ENCODE data around the gene DYNLT4. TPM values are rescaled to one million over a fixed set of nuclear protein-coding genes. Genes with fewer than 3 reads are reported as not detected.
"Not testable (repeated sequence)": the region's sequence is repeated elsewhere in the genome, so short reads cannot be mapped to it uniquely, and the experiment has no call there.

The DYNLT4 gene
- total and polyA plus RNA-seq, 2 of the 13 experiments (the other 11 are each of a cell fraction or from before 2014, with no cell fraction given), result 0.77 TPM; not detected in 1

GRCh38 chr1:44817307-44817706, 10.2 kb upstream of the DYNLT4 start (continued):
- TF ChIP-seq ATF3 (CRISPR knock-in tag; IDR thresholded peaks at IDR 0.05), result no peak
- no peak for TF ChIP-seq PCBP2 (optimal IDR thresholded peaks at IDR 0.05; ENCODE audit: low read depth, low read length, poor library complexity, severe bottlenecking)
- no peak for TF ChIP-seq PAX8 (CRISPR knock-in tag; IDR thresholded peaks at IDR 0.05; ENCODE audit: borderline replicate concordance)
- no peak for TF ChIP-seq RAD51 (IDR thresholded peaks at IDR 0.05; ENCODE audit: borderline replicate concordance)
- TF ChIP-seq DMTF1 (CRISPR knock-in tag; IDR thresholded peaks at IDR 0.05), result no peak
- no peak for TF ChIP-seq HMG20A (CRISPR knock-in tag; IDR thresholded peaks at IDR 0.05; ENCODE audit: borderline replicate concordance)
- TF ChIP-seq FOXA1 (IDR thresholded peaks at IDR 0.05), result no peak
- no peak for TF ChIP-seq FOXA1 (CRISPR knock-in tag; IDR thresholded peaks at IDR 0.05)
- no peak for TF ChIP-seq KLF9 (CRISPR knock-in tag; IDR thresholded peaks at IDR 0.05; ENCODE audit: low read depth)
- TF ChIP-seq ZNF768 (CRISPR knock-in tag; IDR thresholded peaks at IDR 0.05), result no peak

GRCh38 chr1:44815926-44816325, 8.8 kb upstream of the DYNLT4 start:
- H4K20me1 ChIP-seq (ENCODE audit: insufficient read depth, low read length); BruUV-seq (replicated peaks); H3K79me2 ChIP-seq (ENCODE audit: insufficient read depth, low read length); H3K4me2 ChIP-seq (ENCODE audit: low read depth, low read length); H3K9me3 ChIP-seq (ENCODE audit: low read length); FAIRE-seq; H3K4me3 ChIP-seq (replicated peaks in 1 of 3; ENCODE audit: insufficient read depth in 1 of 3, low read depth in 2 of 3, low read length in 3 of 3); H2AFZ ChIP-seq (ENCODE audit: low read length); CTCF ChIA-PET (ENCODE audit: low intra/inter-chr PET ratio, low total read pairs); in situ Hi-C loops (cut with HindIII; ENCODE audit: extremely low pct_ligation_motif_present, low pct_unique_long_range_greater_than_20kb); DNase-seq (ENCODE audit: low spot score); H3K36me3 ChIP-seq (replicated peaks in 1 of 2; ENCODE audit: control insufficient read depth in 1 of 2, insufficient read depth in 2 of 2, low read length in 2 of 2); H3K27ac ChIP-seq (ENCODE audit: extremely low read length, insufficient read depth, low read length); H3K27me3 ChIP-seq (ENCODE audit: control insufficient read depth in 1 of 2, insufficient read depth in 2 of 2, low read length in 2 of 2); ATAC-seq; H3K9ac ChIP-seq (ENCODE audit: insufficient read depth, low read depth, low read length): not testable (repeated sequence)
- POLR2A ChIA-PET, result interaction anchor here (2.2 to 12.9 kb wide), 2 partner anchors 6 to 16 kb away, joined by 16 to 570 read pairs; partner anchors contain the start of gene PLK3
- WGBS (ENCODE audit: low lambda C conversion rate), result 92% methylated on average over 9 of the region's 9 CpGs
- H3K4me1 ChIP-seq (ENCODE audit: insufficient read depth, low read length), result peaks cover 45% of the 10 kb centered on the region
- intact Hi-C loops (cut with micrococcal nuclease; ENCODE audit: unreplicated experiment), result loop anchor here (5.0 kb wide), 1 partner anchor 34 kb away; no protein-coding TSS in a partner anchor
